Gastrocnemius medialis (tissue), 4 donors: Measurements from ENCODE around the gene CD28. TPM values are rescaled to one million over a fixed set of nuclear protein-coding genes. Genes with fewer than 3 reads are reported as not detected.

ENCODE experiments used
- ATAC-seq, 2 donors: fragments of 150-250 bp; one replicate each; pipeline ENCODE4 v1.9.1; 2016
- DNase-seq, 2 donors: peaks; one replicate each; pipeline ENCODE4 v3.0.0-alpha.2; 2019
- H3K27ac ChIP-seq, 4 donors: fragments of 200-600 bp; sonication (generic); 1 replicate in 1 of 4; 2 replicates in 3 of 4; pipeline ENCODE4 v1.5.1; 2016 to 2018; ENCODE audit warnings: mild to moderate bottlenecking in 2 of 4, moderate library complexity in 1 of 4
- H3K27me3 ChIP-seq, 3 donors: fragments of 200-600 bp; sonication (generic) in 2 of 3; 1 replicate in 1 of 3; 2 replicates in 2 of 3; pipeline versions ENCODE4 v1.5.1 to v1.6.0; 2016 to 2019; ENCODE audit warnings: mild to moderate bottlenecking in 1 of 3, moderate library complexity in 1 of 3
- H3K36me3 ChIP-seq, 2 donors: fragments of 200-600 bp; sonication (generic) in 1 of 2; one replicate each; pipeline ENCODE4 v1.5.1; 2017 to 2018
- H3K4me1 ChIP-seq, 2 donors: fragments of 200-600 bp; sonication (generic) in 1 of 2; one replicate each; pipeline ENCODE4 v1.5.1; 2016 to 2017; ENCODE audit warnings: mild to moderate bottlenecking in 2 of 2
- H3K4me3 ChIP-seq, 4 donors: fragments of 200-600 bp; sonication (generic) in 3 of 4; 1 replicate in 1 of 4; 2 replicates in 3 of 4; pipeline ENCODE4 v1.5.1; 2016 to 2019; ENCODE audit warnings: mild to moderate bottlenecking in 2 of 4
- H3K9me3 ChIP-seq, 3 donors: fragments of 200-600 bp; sonication (generic) in 2 of 3; 1 replicate in 1 of 3; 2 replicates in 2 of 3; pipeline ENCODE4 v1.5.1; 2016 to 2019
- CTCF ChIP-seq, 5 experiments: fragments of 450-650 bp in 3 of 5; fragments of 200-600 bp in 2 of 5; sonication (generic) in 2 of 5; IDR thresholded peaks in 4 of 5; conservative IDR thresholded peaks in 1 of 5; 1 replicate in 4 of 5; 2 replicates in 1 of 5; pipeline ENCODE4 v1.5.1; 2016 to 2019; ENCODE audit warnings: antibody characterized with exemption in 5 of 5, mild to moderate bottlenecking in 3 of 5, moderate library complexity in 3 of 5
- POLR2A ChIP-seq, 2 donors: fragments of 450-650 bp; IDR thresholded peaks; one replicate each; pipeline ENCODE4 v1.6.1; 2017; ENCODE audit warnings: antibody characterized with exemption in 2 of 2, mild to moderate bottlenecking in 2 of 2, moderate library complexity in 2 of 2
- in situ Hi-C, 4 donors: fragments of 200-750 bp; cut with MboI; loops; one replicate each; pipeline versions ENCODE4 v1.15.0 to v1.8.0; 2017; ENCODE audit warnings: low sequenced_read_pairs in 4 of 4
- intact Hi-C: fragments of 100-400 bp; cut with DNase I; formaldehyde crosslinking; loops from one replicate; pipeline ENCODE4 v1.15.1; 2023; ENCODE audit warnings: low total_unique reads
- total RNA-seq, 4 donors: library from RNA; depleted of rRNA; stranded (reverse); fragments of >200 nt; gene quantifications; one replicate each; pipeline versions ENCODE4 v1.1.0 to v1.2.3, GENCODE V29; 2016

The CD28 gene
- total RNA-seq, 4 donors from 2014 or later, result 0.07 to 0.31 (median 0.09) TPM; not detected in 1

- ATAC-seq (peak; percentile 28 to 51), DNase-seq (peak in 1 of 2 donors; percentile 52)
- in situ Hi-C loops, result no loop called here
- intact Hi-C loops, result loop anchor here (5.0 kb wide), 2 partner anchors 43 to 58 kb away; no protein-coding TSS in a partner anchor
- TF ChIP-seq POLR2A (IDR thresholded peaks at IDR 0.05), result no peak
- no peak for TF ChIP-seq CTCF (IDR thresholded peaks at IDR 0.05 in 4 of 5, conservative IDR thresholded peaks at IDR 0.05 in 1 of 5)
- peak overlapping the region; percentile 71 to 79 (median 76) for H3K27ac ChIP-seq
- H3K4me3 ChIP-seq, result no peak overlapping the region
- H3K9me3 ChIP-seq, result no peaks in the 10 kb centered on the region
- H3K27me3 ChIP-seq, result no peaks in the 10 kb centered on the region
- no peaks in the 10 kb centered on the region for H3K36me3 ChIP-seq
- H3K4me1 ChIP-seq, result peaks cover 56 to 70% of the 10 kb centered on the region in 2 donors
These were observed 22.4 kb upstream of the CD28 start for GRCh38 chr2:203683932-203684556.

DNA sequence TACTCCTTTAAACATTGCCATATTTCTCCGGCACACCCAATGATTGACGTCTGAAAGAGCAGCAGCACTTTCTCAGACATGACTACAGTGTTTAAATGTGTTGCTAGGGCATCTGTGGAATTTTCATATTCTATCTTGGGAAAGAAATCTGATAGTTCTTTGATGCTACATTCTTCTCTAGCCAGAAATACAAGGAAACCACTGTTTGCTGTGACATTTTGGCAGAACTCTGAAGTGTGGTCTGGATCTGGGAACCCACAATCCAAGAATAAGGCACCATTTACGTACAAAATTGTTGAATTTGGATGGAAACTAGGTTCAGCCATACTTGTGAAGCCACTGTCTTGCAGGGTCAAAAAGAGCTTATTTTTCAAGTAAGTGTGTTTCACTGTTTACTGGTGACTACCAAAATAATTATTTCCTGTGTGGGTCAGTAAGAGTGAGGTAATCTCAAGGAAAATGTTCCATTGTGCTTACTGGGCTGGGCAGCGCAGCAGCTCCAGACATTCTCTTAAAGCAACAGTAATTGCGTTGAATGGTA, 21.3 kb upstream of the CD28 start:
- in situ Hi-C loops, result no loop called here
- peaks cover 63 to 81% of the 10 kb centered on the region in 2 donors for H3K4me1 ChIP-seq

GRCh38 chr2:203685789-203686420, 20.5 kb upstream of the CD28 start:
- TF ChIP-seq CTCF (IDR thresholded peaks at IDR 0.05 in 4 of 5, conservative IDR thresholded peaks at IDR 0.05 in 1 of 5), result no peak
- no peak for TF ChIP-seq POLR2A (IDR thresholded peaks at IDR 0.05)
- Histone ChIP-seq H3K36me3 (no peaks in the 10 kb centered on the region), H3K4me1 (peaks cover 63 to 88% of the 10 kb centered on the region in 2 donors), H3K9me3 (no peaks in the 10 kb centered on the region), H3K27me3 (no peaks in the 10 kb centered on the region), H3K27ac (peak overlapping the region; percentile 71 to 79 (median 76)), H3K4me3 (no peak overlapping the region)
- ATAC-seq (no peak), DNase-seq (no peak)
- in situ Hi-C loops, result no loop called here
- intact Hi-C loops, result no loop called here

More for the DNA sequence above, 21.3 kb upstream of the CD28 start:
- H3K4me3 ChIP-seq, result no peak overlapping the region
- H3K27ac ChIP-seq, result peak overlapping the region; percentile 71 to 79 (median 76)
- intact Hi-C loops, result no loop called here
- DNase-seq (no peak), ATAC-seq (peak; percentile 13 to 43)
- TF ChIP-seq CTCF (IDR thresholded peaks at IDR 0.05 in 4 of 5, conservative IDR thresholded peaks at IDR 0.05 in 1 of 5) (no peak), POLR2A (IDR thresholded peaks at IDR 0.05) (no peak)
- H3K36me3 ChIP-seq, result no peaks in the 10 kb centered on the region
- no peaks in the 10 kb centered on the region for H3K27me3 ChIP-seq
- H3K9me3 ChIP-seq, result no peaks in the 10 kb centered on the region

DNA sequence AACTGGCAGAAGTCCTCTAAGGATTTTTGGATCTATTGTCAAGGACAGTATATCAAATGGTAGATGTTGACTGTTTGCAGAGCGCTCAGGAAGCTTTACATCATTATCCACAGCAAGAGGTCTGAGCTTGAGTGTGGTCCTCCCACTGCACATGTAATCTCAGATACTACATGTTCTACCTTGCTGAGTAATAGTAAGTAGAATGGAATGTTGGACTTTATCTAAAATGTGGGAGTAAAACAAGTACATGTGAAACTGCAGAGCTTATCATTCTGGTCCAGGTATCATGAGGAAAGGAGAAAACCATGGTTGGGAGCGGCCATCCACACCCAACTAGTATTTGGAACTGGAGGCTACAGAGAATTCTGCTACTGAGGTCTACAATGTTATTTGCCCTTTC, 19.3 kb upstream of the CD28 start:
- no peaks in the 10 kb centered on the region for H3K9me3 ChIP-seq
- peaks cover 63 to 87% of the 10 kb centered on the region in 2 donors for H3K4me1 ChIP-seq
- H3K4me3 ChIP-seq, result no peak overlapping the region
- no peak for DNase-seq
- no peaks in the 10 kb centered on the region for H3K36me3 ChIP-seq
- H3K27ac ChIP-seq, result peak overlapping the region in 2 of 4 donors; percentile 21 to 79
- intact Hi-C loops, result no loop called here
- TF ChIP-seq CTCF (IDR thresholded peaks at IDR 0.05 in 4 of 5, conservative IDR thresholded peaks at IDR 0.05 in 1 of 5), result no peak
- TF ChIP-seq POLR2A (IDR thresholded peaks at IDR 0.05), result no peak
- in situ Hi-C loops, result no loop called here
- no peaks in the 10 kb centered on the region for H3K27me3 ChIP-seq
- no peak for ATAC-seq
